PFSK-1 (cell line): ENCODE data around the gene KRT20.

Experiments
- FOXP2 ChIP-seq: optimal IDR thresholded peaks from 2 replicates; pipeline ENCODE3; 2011; ENCODE audit warnings: borderline replicate concordance, control low read depth, inconsistent platforms; ENCODE audit not compliant: insufficient read depth; ENCODE audit errors: extremely low read length, extremely low read depth
- POLR2AphosphoS5 ChIP-seq: IDR thresholded peaks from 2 replicates; pipeline ENCODE4 v1.6.1; 2012; ENCODE audit warnings: low read depth, mild to moderate bottlenecking, control low read depth, low read length, moderate library complexity
- SIN3A ChIP-seq: IDR thresholded peaks from 2 replicates; pipeline ENCODE4 v1.6.1; 2012; ENCODE audit warnings: mild to moderate bottlenecking, low read length, moderate library complexity, borderline replicate concordance; ENCODE audit not compliant: insufficient read depth
- TAF1 ChIP-seq: IDR thresholded peaks from 2 replicates; pipeline ENCODE4 v1.6.1; 2012; ENCODE audit warnings: low read length, control low read depth, borderline replicate concordance; ENCODE audit not compliant: insufficient read depth
- TF ChIP-seq, protein P1 (sequence below), 2 experiments: IDR thresholded peaks; 2 replicates each; pipeline versions ENCODE4 v1.6.1 to v1.8.0; 2011 to 2012; ENCODE audit warnings: low read depth in 2 of 2, low read length in 2 of 2, control low read depth in 1 of 2, inconsistent platforms in 1 of 2, mild to moderate bottlenecking in 1 of 2, moderate library complexity in 1 of 2; ENCODE audit not compliant: insufficient read depth in 1 of 2

DNA sequence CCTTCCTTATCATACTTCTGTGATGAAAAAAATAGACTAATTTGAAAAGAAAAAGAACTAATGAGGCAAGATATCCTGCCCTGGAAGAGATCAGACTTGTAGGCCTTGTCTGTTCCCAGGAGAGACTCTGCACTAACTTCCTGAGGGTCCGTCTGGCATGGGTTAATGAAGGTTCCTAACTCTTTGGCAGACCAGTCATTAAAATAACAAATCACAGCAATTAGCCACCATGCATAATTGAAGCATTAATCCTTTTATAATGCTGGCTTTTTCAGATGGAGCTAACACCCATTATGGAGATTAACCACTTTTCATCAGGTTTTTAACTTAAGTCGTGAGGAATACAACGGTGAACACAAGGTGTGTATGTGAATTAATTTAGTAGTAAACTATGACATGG lies 52.2 kb downstream of the KRT20 start:
- TF ChIP-seq, protein P1, sequence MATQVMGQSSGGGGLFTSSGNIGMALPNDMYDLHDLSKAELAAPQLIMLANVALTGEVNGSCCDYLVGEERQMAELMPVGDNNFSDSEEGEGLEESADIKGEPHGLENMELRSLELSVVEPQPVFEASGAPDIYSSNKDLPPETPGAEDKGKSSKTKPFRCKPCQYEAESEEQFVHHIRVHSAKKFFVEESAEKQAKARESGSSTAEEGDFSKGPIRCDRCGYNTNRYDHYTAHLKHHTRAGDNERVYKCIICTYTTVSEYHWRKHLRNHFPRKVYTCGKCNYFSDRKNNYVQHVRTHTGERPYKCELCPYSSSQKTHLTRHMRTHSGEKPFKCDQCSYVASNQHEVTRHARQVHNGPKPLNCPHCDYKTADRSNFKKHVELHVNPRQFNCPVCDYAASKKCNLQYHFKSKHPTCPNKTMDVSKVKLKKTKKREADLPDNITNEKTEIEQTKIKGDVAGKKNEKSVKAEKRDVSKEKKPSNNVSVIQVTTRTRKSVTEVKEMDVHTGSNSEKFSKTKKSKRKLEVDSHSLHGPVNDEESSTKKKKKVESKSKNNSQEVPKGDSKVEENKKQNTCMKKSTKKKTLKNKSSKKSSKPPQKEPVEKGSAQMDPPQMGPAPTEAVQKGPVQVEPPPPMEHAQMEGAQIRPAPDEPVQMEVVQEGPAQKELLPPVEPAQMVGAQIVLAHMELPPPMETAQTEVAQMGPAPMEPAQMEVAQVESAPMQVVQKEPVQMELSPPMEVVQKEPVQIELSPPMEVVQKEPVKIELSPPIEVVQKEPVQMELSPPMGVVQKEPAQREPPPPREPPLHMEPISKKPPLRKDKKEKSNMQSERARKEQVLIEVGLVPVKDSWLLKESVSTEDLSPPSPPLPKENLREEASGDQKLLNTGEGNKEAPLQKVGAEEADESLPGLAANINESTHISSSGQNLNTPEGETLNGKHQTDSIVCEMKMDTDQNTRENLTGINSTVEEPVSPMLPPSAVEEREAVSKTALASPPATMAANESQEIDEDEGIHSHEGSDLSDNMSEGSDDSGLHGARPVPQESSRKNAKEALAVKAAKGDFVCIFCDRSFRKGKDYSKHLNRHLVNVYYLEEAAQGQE (IDR thresholded peaks at IDR 0.05; ENCODE audit: insufficient read depth in 1 of 2, low read depth in 2 of 2, low read length in 2 of 2) = no peak
- TF ChIP-seq POLR2AphosphoS5 (no peak), TAF1 (no peak), SIN3A (no peak), FOXP2 (no peak)
